ENCODE measurements around the gene TRIP13.

DNA sequence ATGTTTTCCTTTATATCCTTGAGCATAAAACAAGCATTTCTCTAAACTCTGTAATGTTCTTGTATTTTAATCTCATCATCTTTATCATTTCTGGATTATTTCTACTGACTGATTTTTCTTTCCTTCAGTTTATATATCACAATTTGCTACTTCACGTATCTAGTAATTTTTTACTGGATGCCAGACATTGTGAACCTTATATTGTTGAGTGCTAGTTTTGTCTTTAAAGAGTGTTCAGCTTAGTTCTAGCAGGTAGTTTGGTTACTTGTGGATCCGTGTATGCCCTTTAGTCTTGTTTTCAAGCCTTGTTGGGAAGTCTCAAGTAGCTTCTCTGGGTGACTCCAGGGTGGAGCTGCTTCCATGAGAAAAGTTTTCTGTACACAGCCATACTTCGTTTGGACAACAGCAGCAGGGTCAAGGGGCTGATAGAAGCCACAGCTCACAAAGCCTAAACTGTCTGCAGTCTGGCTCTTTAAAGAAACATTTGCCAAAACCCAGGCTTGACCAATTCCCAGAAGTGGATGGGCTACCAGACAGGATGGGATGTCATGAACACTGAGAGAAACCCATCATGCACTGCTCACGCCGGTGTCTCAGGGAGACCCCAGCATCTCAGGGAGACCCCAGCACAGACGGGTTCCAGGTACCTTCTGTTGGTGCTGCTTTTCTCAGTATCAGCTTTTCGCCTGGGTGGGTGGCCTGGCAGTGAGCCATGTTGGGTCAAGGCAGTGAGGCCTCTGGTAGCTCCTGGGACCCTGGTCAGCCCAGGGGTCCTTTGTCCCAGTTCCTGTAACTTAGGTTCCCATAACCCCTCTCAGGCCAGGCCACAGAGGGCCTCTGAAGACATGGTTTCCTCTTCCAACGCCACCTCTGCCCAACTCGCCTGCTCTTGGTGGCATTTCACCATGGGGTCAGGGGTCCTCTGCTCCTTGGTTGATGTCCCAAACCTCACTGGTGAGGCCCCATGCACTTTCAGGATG is 29.1 kb downstream of the TRIP13 start:
- TF ChIP-seq, protein P1, sequence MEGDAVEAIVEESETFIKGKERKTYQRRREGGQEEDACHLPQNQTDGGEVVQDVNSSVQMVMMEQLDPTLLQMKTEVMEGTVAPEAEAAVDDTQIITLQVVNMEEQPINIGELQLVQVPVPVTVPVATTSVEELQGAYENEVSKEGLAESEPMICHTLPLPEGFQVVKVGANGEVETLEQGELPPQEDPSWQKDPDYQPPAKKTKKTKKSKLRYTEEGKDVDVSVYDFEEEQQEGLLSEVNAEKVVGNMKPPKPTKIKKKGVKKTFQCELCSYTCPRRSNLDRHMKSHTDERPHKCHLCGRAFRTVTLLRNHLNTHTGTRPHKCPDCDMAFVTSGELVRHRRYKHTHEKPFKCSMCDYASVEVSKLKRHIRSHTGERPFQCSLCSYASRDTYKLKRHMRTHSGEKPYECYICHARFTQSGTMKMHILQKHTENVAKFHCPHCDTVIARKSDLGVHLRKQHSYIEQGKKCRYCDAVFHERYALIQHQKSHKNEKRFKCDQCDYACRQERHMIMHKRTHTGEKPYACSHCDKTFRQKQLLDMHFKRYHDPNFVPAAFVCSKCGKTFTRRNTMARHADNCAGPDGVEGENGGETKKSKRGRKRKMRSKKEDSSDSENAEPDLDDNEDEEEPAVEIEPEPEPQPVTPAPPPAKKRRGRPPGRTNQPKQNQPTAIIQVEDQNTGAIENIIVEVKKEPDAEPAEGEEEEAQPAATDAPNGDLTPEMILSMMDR (IDR thresholded peaks at IDR 0.05 in 8 of 11, conservative IDR thresholded peaks at IDR 0.05 in 3 of 11), result no peak
- no peak for TF ChIP-seq POLR2A (IDR thresholded peaks at IDR 0.05)
- TF ChIP-seq POLR2AphosphoS5 (IDR thresholded peaks at IDR 0.05), result no peak

Data from spleen (tissue), 7 donors.